MCF 10A (cell line): Measurements from ENCODE around the gene PTPN4. TPM values are rescaled to one million over a fixed set of nuclear protein-coding genes. Genes with fewer than 3 reads are reported as not detected.

Experiments
- BruUV-seq: library from RNA; stranded (reverse); fragments of 400-500 nt; replicated peaks from 2 replicates; lab custom pipeline; 2021; lab: Mats Ljungman, UMichigan
- CTCF ChIA-PET: fragments of 300-600 bp; sonication (Branson Sonifier 250); formaldehyde crosslinking; extraction: SDS; loops from one replicate; lab custom pipeline; 2021; ENCODE audit warnings: antibody characterized with exemption, inconsistent platforms; lab: Yijun Ruan, JAX
- POLR2A ChIA-PET: fragments of 300-600, 350-650 bp; sonication (Branson Sonifier 250); formaldehyde crosslinking; extraction: SDS; loops from one replicate; lab custom pipeline; 2020; ENCODE audit warnings: antibody characterized with exemption, inconsistent platforms; lab: Yijun Ruan, JAX
- DNase-seq: peaks from one replicate; pipeline ENCODE4 v3.0.0-alpha.2; 2018; ENCODE audit not compliant: unreplicated experiment
- H3K27ac Mint-ChIP-seq: one replicate; pipeline ENCODE4 v1.8.0; 2022; ENCODE audit warnings: mild to moderate bottlenecking, low read depth, mixed read lengths; ENCODE audit not compliant: unreplicated experiment
- H3K27me3 Mint-ChIP-seq: one replicate; pipeline ENCODE4 v1.8.0; 2022; ENCODE audit warnings: mixed read lengths; ENCODE audit not compliant: insufficient read depth, unreplicated experiment
- H3K36me3 Mint-ChIP-seq: one replicate; pipeline ENCODE4 v1.8.0; 2022; ENCODE audit warnings: mild to moderate bottlenecking, moderate library complexity, mixed read lengths; ENCODE audit not compliant: insufficient read depth, unreplicated experiment
- H3K4me1 Mint-ChIP-seq: one replicate; pipeline ENCODE4 v1.8.0; 2022; ENCODE audit warnings: mixed read lengths; ENCODE audit not compliant: insufficient read depth, unreplicated experiment
- H3K4me3 Mint-ChIP-seq: one replicate; pipeline ENCODE4 v1.8.0; 2022; ENCODE audit warnings: mild to moderate bottlenecking, moderate library complexity, mixed read lengths; ENCODE audit not compliant: unreplicated experiment
- H3K9me3 Mint-ChIP-seq: one replicate; pipeline ENCODE4 v1.8.0; 2022; ENCODE audit warnings: mixed read lengths; ENCODE audit not compliant: unreplicated experiment
- intact Hi-C: fragments of 100-400 bp; cut with micrococcal nuclease; formaldehyde crosslinking; loops from 2 replicates; pipeline ENCODE4 v1.14.1; 2022
- total RNA-seq: library from RNA; stranded (reverse); gene quantifications from 2 replicates; pipeline ENCODE4 v1.2.3, GENCODE V29; 2022
- TF ChIP-seq, protein P1 (sequence below): fragments of 200-600 bp; IDR thresholded peaks from one replicate; pipeline ENCODE4 v1.8.0; 2022; ENCODE audit warnings: antibody characterized with exemption, mild to moderate bottlenecking; ENCODE audit not compliant: unreplicated experiment

Gene PTPN4
- total RNA-seq, 1 experiment from 2014 or later: 21.1 TPM

DNA sequence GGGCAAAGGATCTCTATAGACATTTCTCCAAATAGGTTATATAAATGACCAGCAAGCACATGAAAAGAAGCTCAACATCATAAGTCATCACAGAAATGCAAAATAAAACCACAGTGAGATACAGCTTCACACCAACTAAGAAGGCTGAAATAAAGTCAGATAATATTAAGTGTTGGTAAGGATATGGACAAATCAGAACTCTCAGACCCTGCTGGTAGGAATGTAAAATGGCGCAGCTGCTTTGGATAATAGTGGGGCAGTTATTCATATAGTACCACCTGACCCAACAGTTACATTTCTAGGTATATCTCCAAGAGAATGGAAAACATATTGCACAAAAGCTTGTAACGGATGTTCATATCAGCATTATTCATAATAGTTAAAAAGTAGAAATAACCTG lies 267.2 kb downstream of the PTPN4 start:
- Mint-ChIP-seq H3K4me1 (no peaks in the 10 kb centered on the region), H3K36me3 (peaks cover 7% of the 10 kb centered on the region), H3K27ac (no peak overlapping the region), H3K27me3 (no peaks in the 10 kb centered on the region), H3K9me3 (no peaks in the 10 kb centered on the region), H3K4me3 (no peak overlapping the region)
- no TSS peak for BruUV-seq
- POLR2A ChIA-PET: no interaction called here
- TF ChIP-seq, protein P1, sequence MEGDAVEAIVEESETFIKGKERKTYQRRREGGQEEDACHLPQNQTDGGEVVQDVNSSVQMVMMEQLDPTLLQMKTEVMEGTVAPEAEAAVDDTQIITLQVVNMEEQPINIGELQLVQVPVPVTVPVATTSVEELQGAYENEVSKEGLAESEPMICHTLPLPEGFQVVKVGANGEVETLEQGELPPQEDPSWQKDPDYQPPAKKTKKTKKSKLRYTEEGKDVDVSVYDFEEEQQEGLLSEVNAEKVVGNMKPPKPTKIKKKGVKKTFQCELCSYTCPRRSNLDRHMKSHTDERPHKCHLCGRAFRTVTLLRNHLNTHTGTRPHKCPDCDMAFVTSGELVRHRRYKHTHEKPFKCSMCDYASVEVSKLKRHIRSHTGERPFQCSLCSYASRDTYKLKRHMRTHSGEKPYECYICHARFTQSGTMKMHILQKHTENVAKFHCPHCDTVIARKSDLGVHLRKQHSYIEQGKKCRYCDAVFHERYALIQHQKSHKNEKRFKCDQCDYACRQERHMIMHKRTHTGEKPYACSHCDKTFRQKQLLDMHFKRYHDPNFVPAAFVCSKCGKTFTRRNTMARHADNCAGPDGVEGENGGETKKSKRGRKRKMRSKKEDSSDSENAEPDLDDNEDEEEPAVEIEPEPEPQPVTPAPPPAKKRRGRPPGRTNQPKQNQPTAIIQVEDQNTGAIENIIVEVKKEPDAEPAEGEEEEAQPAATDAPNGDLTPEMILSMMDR: no peak
- CTCF ChIA-PET: no interaction called here
- no peak for DNase-seq
- intact Hi-C loops: no loop called here

DNA sequence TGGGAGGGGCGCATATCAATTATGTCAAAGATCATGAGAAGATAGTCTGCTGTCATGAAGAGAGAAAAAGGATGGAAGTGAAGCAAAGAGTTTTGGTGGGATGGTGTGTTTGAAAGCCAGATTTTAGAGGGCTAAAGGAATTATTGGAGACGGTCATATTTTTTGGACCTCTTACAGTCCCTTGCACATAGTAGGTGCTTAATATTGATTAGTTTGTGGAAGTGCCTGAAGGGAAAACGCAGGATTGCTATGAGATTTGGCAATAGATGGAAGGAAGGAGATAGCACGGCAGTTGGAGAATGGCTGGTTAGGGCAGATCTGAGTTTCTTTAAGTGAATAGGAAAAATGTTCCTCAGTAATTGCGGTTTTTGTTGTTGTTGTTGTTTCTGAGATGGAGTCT lies 269.1 kb downstream of the PTPN4 start:
- peaks cover 7% of the 10 kb centered on the region for H3K36me3 Mint-ChIP-seq
- DNase-seq: no peak
- H3K4me3 Mint-ChIP-seq: no peak overlapping the region
- no peak overlapping the region for H3K27ac Mint-ChIP-seq
- intact Hi-C loops: no loop called here
- no peaks in the 10 kb centered on the region for H3K9me3 Mint-ChIP-seq
- H3K4me1 Mint-ChIP-seq: no peaks in the 10 kb centered on the region
- TF ChIP-seq, protein P1: no peak
- BruUV-seq: no TSS peak
- CTCF ChIA-PET: no interaction called here
- H3K27me3 Mint-ChIP-seq: no peaks in the 10 kb centered on the region
- POLR2A ChIA-PET: no interaction called here

DNA sequence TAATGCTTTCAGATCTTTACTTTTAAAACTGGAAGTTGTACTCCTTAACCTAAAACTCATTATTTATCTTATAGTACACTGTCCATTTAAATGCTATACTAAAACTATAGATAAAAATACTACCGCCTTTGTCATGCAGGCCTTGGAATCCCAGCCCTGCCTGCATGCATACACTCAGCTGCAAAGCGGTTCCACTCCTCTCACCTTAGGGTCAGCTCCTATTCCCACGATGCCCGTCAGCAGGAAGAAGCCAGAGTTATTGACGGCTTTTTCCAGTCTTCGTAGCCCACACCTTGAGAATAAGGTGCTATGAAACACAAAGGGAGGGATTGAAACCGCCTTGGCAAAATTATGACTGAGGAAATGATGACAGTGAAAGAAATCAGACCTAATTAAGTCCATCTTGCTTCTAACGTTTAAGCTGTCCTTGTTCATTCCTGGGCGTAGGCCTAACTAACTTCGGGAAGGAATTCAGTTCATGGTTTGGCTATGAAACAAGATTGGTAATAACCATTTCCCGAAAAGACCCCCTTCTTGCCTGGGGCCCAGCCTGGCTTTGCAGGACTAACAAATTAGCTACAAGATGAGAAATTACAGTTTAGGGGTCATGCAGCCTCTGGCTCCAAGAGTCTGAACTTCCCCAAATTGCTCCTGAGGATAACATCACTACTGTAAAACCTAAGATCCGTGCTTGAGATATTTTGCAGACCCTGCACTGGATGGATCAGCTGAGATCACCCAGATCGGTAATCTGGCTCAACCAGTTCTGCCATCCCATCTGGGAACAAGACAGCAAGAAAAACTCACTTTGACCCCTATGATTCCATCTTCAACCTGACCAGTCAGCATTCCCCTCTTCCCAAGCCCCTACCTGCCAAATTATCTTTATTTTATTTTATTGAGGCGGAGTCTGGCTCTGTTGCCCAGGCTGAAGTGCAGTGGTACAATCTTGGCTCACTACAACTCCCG lies 270.2 kb downstream of the PTPN4 start:
- DNase-seq: no peak
- Mint-ChIP-seq H3K4me3 (no peak overlapping the region), H3K36me3 (peaks cover 6% of the 10 kb centered on the region), H3K4me1 (no peaks in the 10 kb centered on the region), H3K9me3 (no peaks in the 10 kb centered on the region), H3K27me3 (no peaks in the 10 kb centered on the region), H3K27ac (no peak overlapping the region)
- BruUV-seq: no TSS peak
- ChIA-PET POLR2A (interaction anchor here (0.6 kb wide), 1 partner anchor 211 kb away, joined by 3 read pairs; no protein-coding TSS in a partner anchor), CTCF (interaction anchor here (1.3 kb wide), 1 partner anchor 17 kb away, joined by 4 read pairs; the partner anchor contains the start of gene EPB41L5)
- TF ChIP-seq, protein P1: no peak
- intact Hi-C loops: no loop called here

DNA sequence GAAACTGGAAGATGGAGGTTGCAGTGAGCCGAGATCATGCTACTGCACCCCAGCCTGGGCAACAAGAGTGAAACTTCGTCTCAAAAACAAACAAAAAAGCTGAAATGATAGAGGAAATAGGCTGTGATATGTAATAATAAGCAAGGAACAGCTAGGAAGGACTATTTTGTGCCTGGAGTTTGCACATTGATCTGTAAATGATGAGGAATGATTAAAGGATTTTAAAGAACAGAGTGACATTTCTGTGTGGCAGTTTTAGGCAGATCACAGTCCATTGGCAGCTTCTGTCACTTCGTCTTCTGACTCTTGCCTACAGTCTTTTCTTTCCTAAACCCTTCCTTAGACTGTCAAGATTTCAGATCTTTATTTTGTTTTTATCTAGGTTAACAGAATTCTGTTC lies 272.6 kb downstream of the PTPN4 start:
- Mint-ChIP-seq H3K36me3 (no peaks in the 10 kb centered on the region), H3K27ac (no peak overlapping the region), H3K27me3 (no peaks in the 10 kb centered on the region), H3K9me3 (no peaks in the 10 kb centered on the region), H3K4me1 (no peaks in the 10 kb centered on the region), H3K4me3 (no peak overlapping the region)
- no peak for DNase-seq
- POLR2A ChIA-PET: no interaction called here
- intact Hi-C loops: no loop called here
- TF ChIP-seq, protein P1: no peak
- CTCF ChIA-PET: no interaction called here
- BruUV-seq: no TSS peak
